ENCODE results near the gene MFAP4.

DNA sequence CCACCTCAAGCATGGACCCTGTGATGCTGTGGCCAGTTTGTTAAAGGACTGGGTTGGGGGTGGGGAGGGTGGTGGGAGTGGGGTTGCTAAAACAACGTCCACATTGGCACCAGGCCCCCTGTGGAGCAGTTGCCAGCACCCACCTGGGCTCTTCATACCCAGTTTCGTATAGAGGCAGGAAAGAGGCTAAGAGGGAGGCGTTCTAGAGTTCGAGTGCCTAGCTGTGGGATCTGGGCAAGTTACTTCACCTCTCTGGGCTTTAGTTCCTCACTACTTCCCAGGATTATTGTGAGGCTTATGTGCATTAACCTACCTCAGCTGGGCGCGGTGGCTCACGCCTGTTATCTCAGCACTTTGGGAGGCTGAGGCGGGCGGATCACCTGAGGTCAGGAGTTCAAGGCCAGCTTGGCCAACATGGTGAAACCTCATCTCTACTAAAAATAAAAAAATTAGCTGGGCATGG is 1.4 kb downstream of the MFAP4 start:
- TF ChIP-seq, protein P1, sequence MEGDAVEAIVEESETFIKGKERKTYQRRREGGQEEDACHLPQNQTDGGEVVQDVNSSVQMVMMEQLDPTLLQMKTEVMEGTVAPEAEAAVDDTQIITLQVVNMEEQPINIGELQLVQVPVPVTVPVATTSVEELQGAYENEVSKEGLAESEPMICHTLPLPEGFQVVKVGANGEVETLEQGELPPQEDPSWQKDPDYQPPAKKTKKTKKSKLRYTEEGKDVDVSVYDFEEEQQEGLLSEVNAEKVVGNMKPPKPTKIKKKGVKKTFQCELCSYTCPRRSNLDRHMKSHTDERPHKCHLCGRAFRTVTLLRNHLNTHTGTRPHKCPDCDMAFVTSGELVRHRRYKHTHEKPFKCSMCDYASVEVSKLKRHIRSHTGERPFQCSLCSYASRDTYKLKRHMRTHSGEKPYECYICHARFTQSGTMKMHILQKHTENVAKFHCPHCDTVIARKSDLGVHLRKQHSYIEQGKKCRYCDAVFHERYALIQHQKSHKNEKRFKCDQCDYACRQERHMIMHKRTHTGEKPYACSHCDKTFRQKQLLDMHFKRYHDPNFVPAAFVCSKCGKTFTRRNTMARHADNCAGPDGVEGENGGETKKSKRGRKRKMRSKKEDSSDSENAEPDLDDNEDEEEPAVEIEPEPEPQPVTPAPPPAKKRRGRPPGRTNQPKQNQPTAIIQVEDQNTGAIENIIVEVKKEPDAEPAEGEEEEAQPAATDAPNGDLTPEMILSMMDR (IDR thresholded peaks at IDR 0.05): no peak
- no peak for TF ChIP-seq POLR2A (IDR thresholded peaks at IDR 0.05)
